Activated effector memory CD4-positive, alpha-beta T cell treated with Interleukin-2 at 50 U/mL for 16 hours (primary cell): Measurements from ENCODE around the gene OTUB1.
A peak's percentile ranks its signal among the peaks of the same experiment; 100 is the strongest.
"Not testable (repeated sequence)": the region's sequence is repeated elsewhere in the genome, so short reads cannot be mapped to it uniquely, and the experiment has no call there.

ENCODE experiments used
- DNase-seq: peaks from one replicate; pipeline ENCODE4 v3.0.0-alpha.2; 2020

OTUB1 gene

GRCh38 chr11:63986156-63986931 lies at the start of gene OTUB1:
TSS of gene OTUB1 (plus strand) at chr11:63986438. CDS start at chr11:63986457, 19 bp downstream.
- peak; percentile 78 for DNase-seq

GRCh38 chr11:63937713-63938478 lies 48.3 kb upstream of the OTUB1 start:
- DNase-seq, result no peak

- peak; percentile 86 for DNase-seq
Measured at GRCh38 chr11:63938479-63939396, 47.5 kb upstream of the OTUB1 start, which contains the start of gene NAA40. TSS of gene NAA40 (plus strand) at chr11:63939002. CDS start at chr11:63939097, 95 bp downstream.

GRCh38 chr11:63939397-63939891 lies 46.8 kb upstream of the OTUB1 start:
- no peak for DNase-seq

GRCh38 chr11:63940786-63941185 lies 45.5 kb upstream of the OTUB1 start:
- DNase-seq, result no peak

GRCh38 chr11:63941901-63942300 lies 44.3 kb upstream of the OTUB1 start:
- no peak for DNase-seq

- DNase-seq, result no peak
Measured at GRCh38 chr11:63942803-63943202, 43.4 kb upstream of the OTUB1 start.

GRCh38 chr11:63944987-63945386 lies 41.3 kb upstream of the OTUB1 start:
- DNase-seq, result no peak

- peak; percentile 25 for DNase-seq
Measured at GRCh38 chr11:63945477-63946163, 40.6 kb upstream of the OTUB1 start.

- DNase-seq, result peak; percentile 15
Measured at GRCh38 chr11:63951779-63952536, 34.3 kb upstream of the OTUB1 start.

- no peak for DNase-seq
Measured at GRCh38 chr11:63952570-63952969, 33.7 kb upstream of the OTUB1 start.

GRCh38 chr11:63958008-63958407 lies 28.2 kb upstream of the OTUB1 start:
- no peak for DNase-seq

- no peak for DNase-seq
Measured at GRCh38 chr11:63961608-63962412, 24.4 kb upstream of the OTUB1 start.

- not testable (repeated sequence) for DNase-seq
Measured at GRCh38 chr11:63963895-63964294, 22.3 kb upstream of the OTUB1 start.

GRCh38 chr11:63966444-63966843 lies 19.8 kb upstream of the OTUB1 start:
- DNase-seq, result no peak

- no peak for DNase-seq
Measured at GRCh38 chr11:63969461-63969860, 16.8 kb upstream of the OTUB1 start.

- no peak for DNase-seq
Measured at GRCh38 chr11:63970902-63971301, 15.3 kb upstream of the OTUB1 start.

- not testable (repeated sequence) for DNase-seq
Measured at GRCh38 chr11:63973912-63974258, 12.4 kb upstream of the OTUB1 start.

- peak; percentile 93 for DNase-seq
Measured at GRCh38 chr11:63974259-63975143, 11.7 kb upstream of the OTUB1 start, which contains the start of gene COX8A. TSS of gene COX8A (plus strand) at chr11:63974620. CDS start at chr11:63974681, 61 bp downstream.
